ENCODE data around the gene ASAH2. TPM values are rescaled to one million over a fixed set of nuclear protein-coding genes. Genes with fewer than 3 reads are reported as not detected.

Gene ASAH2
- total and polyA plus RNA-seq, 2 of the 13 experiments (the other 11 are each of a cell fraction or from before 2014, with no cell fraction given) = 16.0 to 17.9 TPM

- in situ Hi-C loops (cut with HindIII; ENCODE audit: extremely low pct_ligation_motif_present, low pct_unique_long_range_greater_than_20kb) = no loop called here
- BruUV-seq (replicated peaks) = no TSS peak
- Histone ChIP-seq H3K27me3 (ENCODE audit: control insufficient read depth in 1 of 2, insufficient read depth in 2 of 2, low read length in 2 of 2) (no peaks in the 10 kb centered on the region), H3K36me3 (replicated peaks in 1 of 2; ENCODE audit: control insufficient read depth in 1 of 2, insufficient read depth in 2 of 2, low read length in 2 of 2) (no peaks in the 10 kb centered on the region; a peak in 1 of 5 replicates), H3K27ac (ENCODE audit: extremely low read length, insufficient read depth, low read length) (no peak overlapping the region), H3K9ac (ENCODE audit: insufficient read depth, low read depth, low read length) (no peak overlapping the region), H3K79me2 (ENCODE audit: insufficient read depth, low read length) (no peaks in the 10 kb centered on the region), H3K4me2 (ENCODE audit: low read depth, low read length) (no peak overlapping the region), H4K20me1 (ENCODE audit: insufficient read depth, low read length) (no peaks in the 10 kb centered on the region), H3K4me3 (replicated peaks in 1 of 3; ENCODE audit: insufficient read depth in 1 of 3, low read depth in 2 of 3, low read length in 3 of 3) (no peak overlapping the region), H3K4me1 (ENCODE audit: insufficient read depth, low read length) (peaks cover 62% of the 10 kb centered on the region), H2AFZ (ENCODE audit: low read length) (no peak overlapping the region), H3K9me3 (ENCODE audit: low read length) (no peaks in the 10 kb centered on the region)
- POLR2A ChIA-PET = no interaction called here
- 36% methylated on average over 3 of the region's 3 CpGs for WGBS (ENCODE audit: low lambda C conversion rate)
- TF ChIP-seq ZBTB33 (CRISPR knock-in tag; IDR thresholded peaks at IDR 0.05) (no peak), ATF2 (CRISPR knock-in tag; IDR thresholded peaks at IDR 0.05) (no peak), CREM (IDR thresholded peaks at IDR 0.05) (no peak), CREM (CRISPR knock-in tag; IDR thresholded peaks at IDR 0.05) (no peak)
- intact Hi-C loops (cut with micrococcal nuclease; ENCODE audit: unreplicated experiment) = no loop called here
- ATAC-seq = no peak
- no peak for DNase-seq (ENCODE audit: low spot score)
- CTCF ChIA-PET (ENCODE audit: low intra/inter-chr PET ratio, low total read pairs) = no interaction called here
- no peak for FAIRE-seq
These were observed 3.3 kb downstream of the ASAH2 start for GRCh38 chr10:50248062-50248461.

GRCh38 chr10:50244201-50244600, 7.1 kb downstream of the ASAH2 start:
- Histone ChIP-seq H3K79me2 (ENCODE audit: insufficient read depth, low read length) (no peaks in the 10 kb centered on the region), H4K20me1 (ENCODE audit: insufficient read depth, low read length) (no peaks in the 10 kb centered on the region), H3K4me1 (ENCODE audit: insufficient read depth, low read length) (peaks cover 29% of the 10 kb centered on the region), H2AFZ (ENCODE audit: low read length) (no peak overlapping the region), H3K27ac (ENCODE audit: extremely low read length, insufficient read depth, low read length) (no peak overlapping the region), H3K36me3 (replicated peaks in 1 of 2; ENCODE audit: control insufficient read depth in 1 of 2, insufficient read depth in 2 of 2, low read length in 2 of 2) (no peaks in the 10 kb centered on the region; a peak in 2 of 5 replicates), H3K4me3 (replicated peaks in 1 of 3; ENCODE audit: insufficient read depth in 1 of 3, low read depth in 2 of 3, low read length in 3 of 3) (no peak overlapping the region), H3K27me3 (ENCODE audit: control insufficient read depth in 1 of 2, insufficient read depth in 2 of 2, low read length in 2 of 2) (no peaks in the 10 kb centered on the region), H3K9ac (ENCODE audit: insufficient read depth, low read depth, low read length) (no peak overlapping the region), H3K4me2 (ENCODE audit: low read depth, low read length) (no peak overlapping the region), H3K9me3 (ENCODE audit: low read length) (no peaks in the 10 kb centered on the region)
- ATAC-seq (no peak), DNase-seq (ENCODE audit: low spot score) (no peak), FAIRE-seq (no peak)
- intact Hi-C loops (cut with micrococcal nuclease; ENCODE audit: unreplicated experiment) = no loop called here
- ChIA-PET CTCF (ENCODE audit: low intra/inter-chr PET ratio, low total read pairs) (no interaction called here), POLR2A (no interaction called here)
- BruUV-seq (replicated peaks) = no TSS peak
- in situ Hi-C loops (cut with HindIII; ENCODE audit: extremely low pct_ligation_motif_present, low pct_unique_long_range_greater_than_20kb) = no loop called here
- TF ChIP-seq JDP2 (CRISPR knock-in tag; IDR thresholded peaks at IDR 0.05; ENCODE audit: borderline replicate concordance) (no peak), ATAD3A (CRISPR knock-in tag; IDR thresholded peaks at IDR 0.05) (no peak), ZNF549 (CRISPR knock-in tag; IDR thresholded peaks at IDR 0.05) (no peak), NCOR1 (IDR thresholded peaks at IDR 0.05; ENCODE audit: borderline replicate concordance, low read length) (no peak), TFE3 (CRISPR knock-in tag; IDR thresholded peaks at IDR 0.05) (no peak), ZBTB21 (CRISPR knock-in tag; IDR thresholded peaks at IDR 0.05) (no peak), CEBPB (IDR thresholded peaks at IDR 0.05; ENCODE audit: borderline replicate concordance, low read depth, low read length) (no peak), ZMAT3 (CRISPR knock-in tag; conservative IDR thresholded peaks at IDR 0.05) (no peak), KLF6 (CRISPR knock-in tag; IDR thresholded peaks at IDR 0.05) (no peak), MTERF4 (CRISPR knock-in tag; IDR thresholded peaks at IDR 0.05) (no peak), ZNF788 (CRISPR knock-in tag; IDR thresholded peaks at IDR 0.05; ENCODE audit: borderline replicate concordance) (no peak), NFYC (CRISPR knock-in tag; IDR thresholded peaks at IDR 0.05) (no peak)

All from HepG2 (cell line).